ENCODE results near the gene SNX8.
A peak's percentile ranks its signal among the peaks of the same experiment; 100 is the strongest.
"Not testable (repeated sequence)": the region's sequence is repeated elsewhere in the genome, so short reads cannot be mapped to it uniquely, and the experiment has no call there.

The SNX8 gene

GRCh38 chr7:2330493-2330892 is 16.3 kb upstream of the SNX8 start:
- DNase-seq (ENCODE audit: low read depth, low spot score), result no peak

DNA sequence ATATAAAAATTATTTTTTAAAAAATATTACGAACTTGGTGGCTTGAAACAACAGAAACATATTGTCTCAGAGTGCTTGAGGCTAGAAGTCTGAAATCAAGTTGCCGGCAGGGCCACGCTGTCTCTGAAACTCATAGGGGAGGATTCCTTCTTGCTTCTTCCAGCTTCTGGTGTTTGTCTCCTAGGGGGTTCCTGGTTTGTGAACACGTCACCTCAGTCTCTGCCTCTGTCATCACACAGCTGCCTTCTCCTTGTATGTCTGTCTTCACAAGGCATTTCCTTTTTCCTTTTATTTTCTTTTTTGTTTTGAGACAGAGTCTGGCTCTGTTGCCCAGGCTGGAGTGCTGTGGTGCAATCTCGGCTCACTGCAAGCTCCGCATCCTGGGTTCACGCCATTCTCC is 12.7 kb upstream of the SNX8 start:
- DNase-seq (ENCODE audit: low read depth, low spot score), result no peak

- no peak for DNase-seq (ENCODE audit: low read depth, low spot score)
Observed at GRCh38 chr7:2325162-2325561, 10.9 kb upstream of the SNX8 start.

- peak; percentile 67 for DNase-seq (ENCODE audit: low read depth, low spot score)
Observed at GRCh38 chr7:2321020-2321419, 6.8 kb upstream of the SNX8 start.

GRCh38 chr7:2317556-2318293 is 3.5 kb upstream of the SNX8 start:
- DNase-seq (ENCODE audit: low read depth, low spot score), result no peak

GRCh38 chr7:2316578-2316977 is 2.3 kb upstream of the SNX8 start:
- no peak for DNase-seq (ENCODE audit: low read depth, low spot score)

DNA sequence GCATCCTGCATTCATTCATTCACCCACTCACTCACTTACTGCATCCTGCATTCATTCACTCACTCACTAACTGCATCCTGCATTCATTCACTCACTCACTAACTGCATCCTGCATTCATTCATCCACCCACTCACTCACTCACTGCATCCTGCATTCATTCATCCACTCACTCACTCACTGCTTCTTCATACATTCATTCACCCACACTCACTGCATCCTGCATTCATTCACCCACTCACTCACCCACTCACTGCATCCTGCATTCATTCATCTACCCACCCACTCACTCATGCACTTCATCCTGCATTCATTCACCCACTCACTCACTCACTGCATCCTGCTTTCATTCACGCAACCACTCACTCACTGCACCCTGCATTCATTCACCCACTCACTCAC is 1.5 kb upstream of the SNX8 start:
- DNase-seq (ENCODE audit: low read depth, low spot score), result no peak

DNA sequence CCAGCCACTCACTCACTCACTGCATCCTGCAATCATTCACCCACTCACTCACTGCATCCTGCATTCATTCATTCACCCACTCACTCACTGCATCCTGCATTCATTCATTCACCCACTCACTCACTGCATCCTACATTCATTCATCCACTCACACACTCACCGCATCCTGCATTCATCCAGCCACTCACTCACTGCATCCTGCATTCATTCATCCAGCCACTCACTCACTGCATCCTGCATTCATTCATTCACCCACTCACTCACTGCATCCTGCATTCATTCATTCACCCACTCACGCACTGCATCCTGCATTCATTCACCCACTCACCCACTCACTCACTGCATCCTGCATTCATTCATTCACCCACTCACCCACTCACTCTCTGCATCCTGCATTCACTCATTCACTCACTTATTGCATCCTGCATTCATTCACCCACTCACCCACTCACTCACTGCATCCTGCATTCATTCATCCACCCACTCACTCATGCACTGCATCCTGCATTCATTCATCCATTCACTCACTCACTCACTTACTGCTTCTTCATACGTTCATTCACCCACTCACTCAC is 802 bp upstream of the SNX8 start:
- DNase-seq (ENCODE audit: low read depth, low spot score), result not testable (repeated sequence)

DNA sequence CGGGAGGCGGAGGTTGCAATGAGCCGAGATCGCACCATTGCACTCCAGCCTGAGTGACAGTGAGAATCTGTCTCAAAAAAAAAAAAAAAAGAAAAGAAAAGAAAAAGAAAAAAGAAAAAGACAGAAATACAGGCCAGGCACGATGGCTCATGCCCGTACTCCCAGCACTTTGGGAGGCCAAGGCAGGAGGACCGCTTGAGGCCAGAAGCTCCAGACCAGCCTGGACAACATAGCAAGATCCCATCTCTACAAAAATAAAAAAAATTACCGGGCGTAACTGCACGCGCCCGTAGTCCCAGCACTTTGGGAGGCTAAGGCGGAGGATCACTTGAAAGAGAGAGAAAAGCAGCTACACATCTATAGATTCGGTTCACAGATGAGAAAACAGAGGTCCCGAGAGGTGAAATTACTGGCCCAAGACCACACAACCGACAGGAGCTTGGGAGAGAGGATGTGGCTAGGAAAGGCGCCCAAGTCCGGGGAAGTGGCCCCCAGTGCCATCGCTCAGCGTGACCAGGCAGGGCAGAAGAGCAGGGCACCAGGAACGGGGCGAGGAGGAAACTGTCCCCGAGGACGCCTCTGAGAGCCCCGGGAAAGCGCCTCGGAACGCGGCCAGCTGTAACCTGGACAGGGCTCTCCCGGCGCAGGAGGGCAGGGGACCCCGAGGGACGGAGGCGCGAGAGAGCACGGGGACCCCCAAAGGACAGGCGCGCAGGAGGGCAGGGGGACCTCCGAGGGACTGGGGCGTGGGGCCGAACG is 612 bp downstream of the SNX8 start:
- DNase-seq (ENCODE audit: low read depth, low spot score), result no peak

- peak; percentile 67 for DNase-seq (ENCODE audit: low read depth, low spot score)
Observed at GRCh38 chr7:2312267-2312929, 1.8 kb downstream of the SNX8 start.

DNA sequence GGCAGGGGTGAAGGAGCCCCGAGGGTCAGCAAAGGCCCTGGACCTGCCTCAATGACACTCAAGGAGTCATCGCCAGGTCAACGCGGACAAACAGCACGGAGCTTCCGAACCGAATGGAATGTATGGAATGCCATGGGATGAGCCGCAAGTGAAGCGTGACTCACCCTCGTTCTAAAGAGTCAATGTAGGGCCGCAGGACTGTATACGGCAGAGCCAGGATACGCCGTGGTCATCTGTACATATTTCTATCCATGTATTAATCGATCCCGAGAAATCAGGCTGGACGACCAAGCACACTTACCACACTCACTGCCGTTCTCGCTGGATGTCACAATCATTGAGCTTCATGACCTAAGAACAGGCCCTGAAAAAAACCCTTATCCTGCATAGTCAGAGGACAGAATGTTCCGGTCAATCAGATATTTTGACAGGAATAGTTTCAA is 4.3 kb downstream of the SNX8 start:
- peak; percentile 94 for DNase-seq (ENCODE audit: low read depth, low spot score)

- DNase-seq (ENCODE audit: low read depth, low spot score), result no peak
Observed at GRCh38 chr7:2307690-2308107, 6.5 kb downstream of the SNX8 start.

DNA sequence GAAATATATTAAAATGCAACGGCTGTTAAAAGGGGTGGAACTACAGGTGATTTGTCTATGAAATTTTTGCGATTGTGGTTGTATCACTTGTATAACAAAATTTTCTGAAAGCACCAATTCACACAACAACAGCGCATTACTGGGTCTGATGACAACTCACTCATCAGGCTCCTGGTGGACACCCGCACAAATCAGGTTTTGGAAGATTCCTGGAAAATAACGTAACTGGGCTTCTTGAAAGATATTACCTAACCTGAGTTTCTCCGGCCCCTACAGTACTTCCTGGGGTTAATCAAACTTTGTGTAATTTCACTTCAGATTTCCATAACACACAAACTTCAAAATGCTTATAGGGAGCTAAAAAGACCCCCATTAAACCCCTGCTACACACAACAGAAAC is 7.6 kb downstream of the SNX8 start:
- DNase-seq (ENCODE audit: low read depth, low spot score), result no peak

GRCh38 chr7:2305258-2305657 is 9.0 kb downstream of the SNX8 start:
- not testable (repeated sequence) for DNase-seq (ENCODE audit: low read depth, low spot score)

DNA sequence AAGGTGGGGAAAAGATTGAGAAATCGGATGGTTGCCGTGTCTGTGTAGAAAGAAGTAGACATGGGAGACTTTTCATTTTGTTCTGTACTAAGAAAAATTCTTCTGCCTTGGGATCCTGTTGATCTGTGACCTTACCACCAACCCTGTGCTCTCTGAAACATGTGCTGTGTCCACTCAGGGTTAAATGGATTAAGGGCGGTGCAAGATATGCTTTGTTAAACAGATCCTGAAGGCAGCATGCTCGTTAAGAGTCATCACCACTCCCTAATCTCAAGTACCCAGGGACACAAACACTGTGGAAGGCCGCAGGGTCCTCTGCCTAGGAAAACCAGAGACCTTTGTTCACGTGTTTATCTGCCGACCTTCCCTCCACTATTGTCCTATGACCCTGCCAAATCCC is 10.7 kb downstream of the SNX8 start:
- DNase-seq (ENCODE audit: low read depth, low spot score), result not testable (repeated sequence)

- DNase-seq (ENCODE audit: low read depth, low spot score), result not testable (repeated sequence)
Observed at GRCh38 chr7:2302743-2303397, 11.4 kb downstream of the SNX8 start.

DNA sequence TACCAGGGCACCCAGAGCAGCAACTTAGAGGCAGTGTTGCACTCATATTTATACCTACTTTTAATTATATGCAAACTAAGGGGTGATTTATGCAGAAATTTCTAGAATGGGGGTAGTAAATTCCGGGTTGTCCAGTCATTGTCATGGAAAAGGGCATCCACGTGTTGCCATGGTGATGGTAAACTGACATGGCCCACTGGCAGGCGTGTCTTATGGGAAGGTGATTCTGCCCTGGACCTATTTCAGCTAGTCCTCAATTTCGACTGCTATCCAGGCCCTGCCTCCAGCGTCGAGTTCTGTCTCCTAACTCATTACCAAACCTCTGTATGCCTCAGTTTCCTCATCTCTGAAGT is 12.8 kb downstream of the SNX8 start:
- no peak for DNase-seq (ENCODE audit: low read depth, low spot score)

DNA sequence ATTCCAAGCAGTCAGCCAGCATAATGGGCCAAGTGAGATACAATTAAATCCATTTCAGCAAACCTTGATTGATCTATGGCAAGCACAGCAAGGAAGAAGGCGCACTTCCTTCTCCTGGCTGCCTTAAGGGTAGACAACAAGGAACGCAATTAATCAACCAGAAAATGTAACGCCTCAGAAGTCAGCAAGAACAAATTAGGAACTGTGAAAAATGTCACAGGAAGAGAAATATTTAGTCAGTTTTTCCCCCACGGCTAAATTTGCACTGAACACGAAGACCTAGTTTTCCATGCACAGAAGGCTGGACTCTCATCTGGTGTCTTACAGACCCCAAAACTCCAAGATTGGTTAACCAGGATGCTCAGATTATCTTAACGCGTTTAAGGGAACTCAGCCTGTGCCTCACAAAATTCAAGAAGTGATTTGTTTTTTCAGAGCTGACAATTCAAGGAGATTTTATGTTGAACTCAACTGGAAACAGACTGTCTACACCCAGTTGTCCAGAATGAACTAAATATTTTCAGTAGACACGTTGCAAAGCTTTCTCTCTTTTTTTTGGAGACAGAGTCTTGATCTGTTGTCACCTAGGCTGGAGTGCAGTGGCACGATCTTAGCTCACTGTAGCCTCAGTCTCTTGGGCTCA is 14.2 kb downstream of the SNX8 start:
- DNase-seq (ENCODE audit: low read depth, low spot score), result peak; percentile 39

GRCh38 chr7:2299131-2299829 is 15.0 kb downstream of the SNX8 start:
- DNase-seq (ENCODE audit: low read depth, low spot score), result no peak

DNA sequence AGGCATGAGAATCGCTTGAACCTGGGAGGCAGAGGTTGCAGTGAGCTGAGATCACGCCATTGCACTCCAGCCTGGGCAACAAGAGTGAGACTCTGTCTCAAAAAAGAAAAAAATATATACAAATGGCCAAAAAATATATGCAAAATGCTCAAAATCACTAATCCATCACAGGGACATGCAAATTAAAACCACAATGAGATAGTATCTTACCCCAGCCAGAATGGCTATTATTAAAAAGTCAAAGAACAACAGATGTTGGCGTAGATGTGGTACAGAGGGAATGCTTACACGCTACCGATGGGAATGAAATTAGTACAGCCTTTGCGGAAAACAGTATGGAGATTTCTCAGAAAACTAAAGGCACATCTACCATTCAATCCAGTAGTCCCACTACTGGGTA is 17.4 kb downstream of the SNX8 start:
- no peak for DNase-seq (ENCODE audit: low read depth, low spot score)

Measured in ELF-1 (cell line).